HG03520 (cell line): ENCODE data around the gene APOL4.
"Not testable (repeated sequence)": the region's sequence is repeated elsewhere in the genome, so short reads cannot be mapped to it uniquely, and the experiment has no call there.

Experiments
- ATAC-seq: cut with Tn5 transposase; IDR thresholded peaks from one replicate; pipeline ENCODE4 v1.9.1; 2021; ENCODE audit warnings: mild to moderate bottlenecking, moderate library complexity; ENCODE audit not compliant: unreplicated experiment

Gene APOL4

DNA sequence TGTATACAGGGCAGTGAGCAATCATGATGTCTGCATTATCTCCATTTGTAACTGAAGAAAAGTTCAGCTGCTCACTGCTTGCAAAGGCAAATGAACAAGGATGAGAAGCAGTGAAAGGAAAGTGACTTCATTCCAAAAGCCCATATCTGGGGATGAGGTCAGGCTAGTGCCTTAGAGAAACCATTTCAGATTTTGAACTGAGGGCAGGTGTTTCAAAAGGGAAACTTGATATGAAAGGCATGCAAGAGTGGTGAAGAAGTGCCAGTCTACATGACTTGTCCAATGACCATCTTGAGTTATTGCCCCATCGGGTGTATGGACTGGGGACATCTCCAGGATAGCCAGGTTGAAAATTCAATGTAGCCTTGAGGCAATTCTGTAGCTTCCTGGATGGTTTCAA, 7.3 kb upstream of the APOL4 start:
- no peak for ATAC-seq

DNA sequence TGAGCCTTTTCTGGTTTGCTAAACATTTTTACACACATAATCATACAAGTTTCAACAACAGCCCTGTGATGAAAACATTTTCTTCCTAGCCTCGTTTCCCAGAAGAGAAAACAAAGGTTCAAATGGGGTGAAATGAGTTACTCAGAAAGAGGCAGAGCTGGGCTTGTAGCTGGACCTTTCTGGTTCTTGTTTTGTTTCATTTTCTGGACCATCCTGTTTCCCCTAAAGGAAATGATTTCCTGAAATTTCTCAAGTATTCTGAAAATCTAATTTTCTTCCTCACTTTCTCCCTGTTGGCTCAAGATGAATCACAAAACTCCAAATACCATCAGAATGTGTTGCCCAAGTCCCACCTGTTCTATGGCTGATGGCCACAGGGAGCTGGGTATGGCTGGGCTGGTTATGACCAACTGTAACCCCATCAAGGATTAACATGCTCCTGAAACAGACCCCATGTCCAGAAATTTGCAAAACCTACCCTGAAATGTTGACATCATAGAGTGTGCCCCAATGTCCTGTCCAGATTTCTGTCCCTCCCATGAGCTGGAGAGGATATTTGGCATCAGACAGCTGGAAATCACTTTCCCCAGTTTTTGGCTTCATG, 6.7 kb upstream of the APOL4 start:
- ATAC-seq = no peak

DNA sequence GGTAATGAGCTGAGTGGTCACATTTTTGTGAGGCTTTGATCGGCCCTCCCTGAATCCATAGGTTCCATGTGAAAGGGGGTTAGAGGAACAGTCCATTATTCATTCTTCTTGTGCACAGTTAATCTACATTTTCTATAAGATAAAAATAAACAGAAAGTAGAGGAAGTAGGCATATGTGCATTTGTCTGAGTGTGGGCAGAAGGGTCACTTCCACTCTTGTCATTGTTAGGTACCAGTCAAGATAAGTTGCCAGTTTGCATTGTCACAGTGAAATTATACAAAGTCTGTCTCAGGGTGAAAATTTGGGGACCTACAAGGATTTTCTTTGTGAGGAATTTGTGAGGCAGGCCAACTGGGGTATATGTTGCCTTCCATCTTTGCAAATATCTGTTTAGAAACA, 4.6 kb upstream of the APOL4 start:
- ATAC-seq = no peak

DNA sequence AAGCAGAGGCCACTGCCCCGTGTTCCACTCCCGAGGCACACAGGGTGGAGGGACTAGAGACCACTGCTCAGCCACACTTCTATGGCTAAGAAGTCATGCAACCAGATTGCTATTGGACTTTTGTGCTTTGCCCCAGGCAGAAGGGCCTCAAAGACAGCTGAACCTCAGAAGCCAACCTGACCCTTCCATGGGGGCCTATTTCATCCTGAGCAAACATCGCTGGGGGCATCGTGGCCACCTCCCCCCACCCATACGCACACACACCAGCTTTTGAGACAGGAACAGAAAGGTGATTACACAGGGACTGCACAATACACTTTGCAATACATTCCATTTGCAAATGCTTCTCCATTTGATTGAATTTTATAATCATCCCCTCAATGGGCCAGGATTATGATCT, 4.0 kb upstream of the APOL4 start:
- ATAC-seq = not testable (repeated sequence)

GRCh38 chr22:36204632-36205015, 3.0 kb upstream of the APOL4 start:
- ATAC-seq = no peak

DNA sequence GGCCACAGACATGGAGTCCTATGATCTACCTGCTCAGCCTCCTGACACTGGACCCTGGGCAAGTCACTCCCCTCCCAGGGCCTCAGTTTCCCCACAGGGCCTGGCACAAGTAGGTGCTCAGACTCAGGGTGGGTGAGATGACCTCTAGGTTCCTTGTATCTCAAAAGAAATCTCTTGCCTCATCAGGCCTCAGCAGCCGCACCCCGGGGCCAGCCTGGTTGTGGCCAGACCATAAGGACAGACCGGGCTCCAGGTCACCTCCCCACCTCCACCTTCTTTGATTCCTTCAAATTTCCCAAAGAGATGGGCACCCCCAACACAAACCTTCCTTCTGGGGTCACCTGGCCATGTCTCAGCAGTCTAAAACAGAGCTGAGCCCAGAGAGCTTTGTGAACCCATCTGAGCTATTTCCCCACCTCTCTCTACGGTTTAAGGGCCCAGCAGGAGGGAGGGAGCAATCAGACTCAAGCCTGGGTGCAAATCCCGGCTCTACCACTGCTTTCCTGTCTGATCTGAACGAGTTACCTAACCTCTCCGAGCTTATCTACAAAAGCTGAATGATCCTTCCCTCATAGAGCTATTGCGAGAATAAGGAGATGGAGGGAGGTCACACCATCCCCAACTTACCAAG, 2.5 kb upstream of the APOL4 start:
- ATAC-seq = no peak

- ATAC-seq = not testable (repeated sequence)
These were observed 1.8 kb upstream of the APOL4 start for GRCh38 chr22:36203441-36203840.

DNA sequence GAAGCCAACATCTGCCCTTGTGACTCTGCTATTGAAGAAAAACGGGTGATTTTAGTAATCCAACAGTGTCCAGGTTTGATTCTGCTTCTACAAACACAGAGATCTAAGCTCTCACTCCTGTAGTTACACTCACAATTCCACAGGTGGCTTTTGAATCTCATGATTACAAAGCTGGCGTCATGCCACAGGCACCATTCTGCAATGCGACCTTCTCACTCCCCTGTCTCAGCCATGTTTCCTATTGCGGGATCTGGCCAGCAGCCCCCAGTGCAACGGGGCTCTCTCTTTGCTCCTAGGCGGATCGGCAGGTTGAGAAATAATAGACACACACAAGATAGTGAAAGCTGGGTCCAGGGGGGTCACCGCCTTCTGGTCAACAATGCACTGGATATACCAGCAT, 1.3 kb upstream of the APOL4 start:
- ATAC-seq = not testable (repeated sequence)

DNA sequence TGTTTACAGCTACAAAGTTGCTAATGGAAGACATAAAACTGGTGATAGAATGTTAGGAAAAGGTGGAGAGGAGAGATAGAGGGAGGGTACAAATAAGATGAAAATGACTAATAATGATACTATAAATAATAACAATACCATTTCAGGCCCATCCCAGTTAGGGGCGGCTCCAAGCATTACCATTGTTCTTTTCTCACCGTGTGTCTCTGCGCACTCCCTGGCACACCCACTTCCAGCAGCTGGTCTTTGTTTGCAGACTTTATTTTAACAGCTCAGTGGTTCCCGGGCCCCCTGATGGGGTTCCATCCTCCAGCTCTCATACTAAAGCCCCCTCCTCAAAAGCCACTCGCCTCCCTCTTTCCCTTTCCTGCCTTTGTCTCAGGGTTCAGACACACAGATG, 584 bp downstream of the APOL4 start:
- not testable (repeated sequence) for ATAC-seq

DNA sequence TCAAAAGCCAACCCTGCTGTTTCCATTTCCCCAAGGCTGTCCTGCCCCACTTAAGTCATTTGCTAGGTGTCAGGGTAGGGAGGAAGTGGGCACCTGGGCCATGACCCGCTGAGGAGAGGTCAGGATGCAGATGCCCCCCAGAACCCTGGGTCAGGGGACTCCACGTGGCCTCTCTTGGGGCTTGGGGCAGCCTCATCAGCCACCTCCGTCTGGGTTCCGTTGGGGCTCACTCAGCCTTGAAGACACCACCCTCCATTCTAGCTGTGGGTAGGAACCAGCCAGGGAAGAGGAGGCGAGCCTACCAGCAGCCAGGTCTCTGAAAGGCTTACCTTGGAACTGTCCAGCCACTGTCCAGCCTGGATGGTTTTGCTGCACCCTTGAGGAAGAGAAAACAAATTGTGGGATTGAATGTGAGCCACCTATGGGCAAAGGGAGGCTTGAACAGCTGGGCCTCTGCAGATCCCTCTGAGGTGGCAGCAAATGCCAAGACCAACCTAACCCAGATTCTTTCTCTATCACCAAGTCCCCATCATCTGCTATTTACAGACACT, 2.5 kb downstream of the APOL4 start:
- no peak for ATAC-seq

GRCh38 chr22:36198536-36198935, 3.1 kb downstream of the APOL4 start:
- no peak for ATAC-seq

DNA sequence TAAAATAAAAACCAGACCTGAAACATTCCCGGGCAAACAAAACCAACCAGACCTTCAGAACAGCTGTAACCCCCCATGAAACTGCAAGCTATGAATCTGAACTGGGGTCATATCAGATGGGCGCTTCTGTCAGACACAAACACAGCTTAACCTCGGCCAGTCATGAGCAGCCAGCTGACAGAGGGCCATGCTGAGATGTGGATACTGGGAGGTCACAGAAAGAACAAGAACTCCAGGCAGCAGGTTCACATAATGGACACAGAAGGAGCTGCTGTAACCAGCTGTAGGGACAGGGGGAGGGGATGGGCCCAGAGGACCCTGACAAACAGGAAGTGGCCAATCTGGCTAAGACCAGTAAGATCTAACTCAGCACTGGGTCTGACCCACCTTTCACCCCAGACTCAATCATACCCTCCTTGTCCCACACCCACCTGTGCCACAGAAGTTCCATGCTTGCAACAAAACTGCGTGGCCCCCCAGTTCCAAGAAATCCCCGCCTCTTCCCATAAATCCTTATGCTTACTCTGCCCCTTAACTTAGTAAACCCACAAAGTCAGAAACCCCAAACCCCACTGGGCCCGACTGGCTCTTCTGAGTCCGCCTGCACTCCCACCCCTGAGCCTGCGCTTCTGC, 4.0 kb downstream of the APOL4 start:
- ATAC-seq = no peak

DNA sequence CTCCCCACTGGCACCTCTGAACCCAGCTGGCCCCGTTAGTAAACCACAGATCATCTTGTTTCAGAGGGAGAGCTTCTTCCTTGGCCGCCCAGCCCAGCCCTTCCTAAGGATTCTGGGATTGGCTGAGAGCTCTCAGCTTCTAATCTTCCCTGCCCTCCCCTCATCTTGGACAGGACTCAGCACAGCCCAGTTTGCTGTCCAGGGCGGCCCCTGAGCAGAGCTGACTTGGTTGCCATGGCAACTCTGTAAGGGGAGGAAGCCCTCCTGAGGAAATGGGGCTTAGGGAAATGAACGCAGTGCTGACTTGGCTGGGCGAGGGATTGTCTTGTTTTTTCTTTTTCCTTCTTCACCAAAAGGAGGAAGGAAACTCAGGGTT, 4.6 kb downstream of the APOL4 start:
- ATAC-seq = no peak

DNA sequence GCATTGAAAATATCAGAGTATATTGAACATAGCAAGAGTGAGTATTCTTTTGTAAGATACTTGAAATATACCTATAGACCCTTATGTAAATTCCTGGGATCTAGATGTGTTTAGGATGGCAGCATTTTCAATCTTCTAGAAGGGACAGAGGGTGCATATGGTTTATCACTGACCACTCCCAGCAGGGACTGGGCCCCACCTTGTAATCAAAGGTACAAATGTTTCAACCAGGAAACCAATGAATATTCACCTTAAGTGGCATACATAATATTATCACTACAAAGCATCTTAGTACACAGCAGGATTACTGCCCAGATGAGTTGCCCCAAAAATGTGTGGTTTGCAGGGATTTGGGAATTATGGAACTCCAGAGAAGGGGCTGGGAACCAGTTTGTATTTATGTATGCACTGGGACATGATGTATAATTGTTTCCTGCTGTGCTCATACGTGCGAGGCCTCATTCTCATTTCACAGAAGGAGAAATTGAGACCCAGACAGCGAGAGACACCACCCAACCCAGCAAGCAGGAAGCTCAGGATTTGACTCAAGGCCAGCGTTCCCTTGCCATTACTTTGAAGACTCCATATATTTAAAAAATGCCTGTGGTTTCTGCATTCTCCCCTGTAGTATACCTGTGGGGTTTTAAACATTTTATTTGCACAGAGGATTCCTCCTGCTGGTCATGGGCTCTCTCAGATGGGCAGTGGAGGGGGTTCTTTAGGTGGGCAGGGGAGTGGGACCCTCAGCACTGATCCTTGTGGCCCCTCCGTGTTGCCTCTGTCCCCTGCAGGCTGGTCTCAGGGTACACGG, 5.2 kb downstream of the APOL4 start:
- ATAC-seq = no peak

DNA sequence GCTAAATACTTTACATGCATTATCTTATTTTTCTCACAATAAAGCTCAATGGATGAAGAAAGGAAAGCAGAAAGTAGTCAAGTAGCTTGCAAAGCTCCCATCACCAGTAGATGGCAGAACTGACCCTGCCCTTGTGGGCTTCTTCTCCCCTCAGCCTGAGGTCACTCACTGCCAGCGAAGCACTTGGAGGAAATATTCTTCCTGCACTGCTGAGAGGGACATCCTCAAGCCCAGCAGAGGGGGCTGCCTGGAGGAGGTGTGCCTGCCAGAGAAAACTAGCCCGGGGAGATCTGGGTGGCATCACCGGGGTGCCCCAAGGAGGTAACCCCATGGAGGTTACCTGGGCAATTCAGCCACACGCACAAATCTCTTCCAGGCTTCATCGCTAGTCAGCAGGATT, 6.6 kb downstream of the APOL4 start:
- no peak for ATAC-seq

- no peak for ATAC-seq
These were observed 7.2 kb downstream of the APOL4 start for GRCh38 chr22:36194385-36194784.

GRCh38 chr22:36193577-36193976, 8.0 kb downstream of the APOL4 start:
- no peak for ATAC-seq

DNA sequence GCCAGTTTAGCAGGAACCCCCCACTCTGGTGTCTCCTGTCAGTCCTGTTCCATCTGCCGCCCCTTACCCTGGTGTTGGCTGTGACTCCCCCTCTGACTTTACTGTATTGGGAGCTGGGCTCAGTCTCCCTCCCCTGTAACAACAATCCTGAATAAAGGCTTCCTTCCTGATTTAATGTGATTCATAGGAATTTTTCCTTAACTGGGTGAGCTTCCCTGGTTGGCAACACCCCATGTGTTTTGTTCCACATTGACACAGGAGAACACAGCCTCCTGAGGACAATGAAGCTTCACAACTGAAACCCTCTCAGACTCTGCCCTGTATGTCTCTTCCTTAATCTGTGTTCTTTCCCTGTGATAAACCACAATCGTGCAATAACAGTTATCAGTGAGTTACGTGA, 8.4 kb downstream of the APOL4 start:
- no peak for ATAC-seq

DNA sequence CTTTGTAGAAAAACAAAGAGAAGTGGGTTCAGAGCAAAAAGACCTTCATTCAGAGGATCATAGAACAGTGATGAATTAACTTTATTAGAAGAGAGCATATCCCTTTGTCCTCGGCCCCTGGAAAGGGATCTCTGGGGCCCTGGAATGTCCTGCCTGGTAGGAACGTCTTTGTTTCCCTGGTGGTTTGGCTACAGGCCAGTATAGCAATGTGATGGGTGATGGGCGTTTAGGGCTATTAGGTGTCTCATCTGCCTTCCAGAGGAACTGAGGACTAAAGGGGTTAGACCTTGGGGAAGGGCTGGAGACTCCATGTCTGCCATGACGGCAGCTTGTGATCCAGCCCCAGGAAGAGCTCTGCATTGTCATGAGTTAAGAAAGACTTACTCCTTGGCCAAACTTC, 9.1 kb downstream of the APOL4 start:
- no peak for ATAC-seq

- ATAC-seq = no peak
These were observed 10.3 kb downstream of the APOL4 start for GRCh38 chr22:36191106-36191836.

DNA sequence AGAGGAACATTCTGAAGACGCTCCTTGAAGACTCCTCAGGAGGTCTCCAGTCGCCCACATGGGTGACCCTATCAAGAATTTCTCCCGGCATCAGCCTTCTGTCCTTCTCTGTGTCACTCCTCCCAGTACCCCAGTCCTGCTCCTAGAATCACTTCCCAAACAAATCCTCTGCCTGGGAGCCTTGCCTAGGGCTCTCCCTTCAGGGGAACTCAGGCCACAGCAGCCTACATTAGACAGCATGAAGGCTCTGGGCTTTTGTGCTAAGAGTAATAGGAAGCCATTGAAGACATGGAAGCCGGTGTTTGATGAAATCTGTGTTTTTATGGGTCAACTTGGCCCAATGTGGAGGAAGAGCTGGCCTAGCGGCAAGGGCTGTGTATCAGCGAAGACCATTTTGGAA, 13.7 kb downstream of the APOL4 start:
- ATAC-seq = not testable (repeated sequence)
